ENCODE results near the gene PCDH9. TPM values are rescaled to one million over a fixed set of nuclear protein-coding genes. Genes with fewer than 3 reads are reported as not detected.

The PCDH9 gene
- total and polyA plus RNA-seq, 2 experiments from 2014 or later, result 0.31 to 0.52 TPM

DNA sequence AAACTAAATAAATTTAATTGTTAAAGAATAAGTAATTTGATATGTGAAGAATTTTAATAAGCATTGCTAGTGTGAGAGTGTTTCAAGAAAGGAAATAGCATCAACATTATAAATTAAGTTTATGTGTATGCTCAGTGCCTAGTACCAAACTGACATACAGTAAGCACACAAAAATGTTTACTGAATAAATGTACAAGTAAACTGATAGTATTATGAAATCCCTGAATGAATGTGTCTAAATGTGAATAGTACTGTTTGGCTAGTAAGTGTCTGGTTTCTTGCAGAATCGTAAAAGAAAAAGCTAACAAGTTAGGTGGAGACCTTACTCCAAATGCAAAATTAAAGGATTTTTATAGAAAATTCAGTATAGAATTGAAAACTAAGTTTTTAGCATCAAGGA, 233.6 kb downstream of the PCDH9 start:
- Histone ChIP-seq H3K27ac (ENCODE audit: low read depth) (no peak overlapping the region), H3K4me2 (no peak overlapping the region), H4K20me1 (replicated peaks; ENCODE audit: insufficient read depth) (no peaks in the 10 kb centered on the region), H3F3A (replicated peaks; ENCODE audit: low read depth) (no peaks in the 10 kb centered on the region), H2AFZ (no peak overlapping the region), H3K4me1 (ENCODE audit: insufficient read depth) (peaks cover 15% of the 10 kb centered on the region; the same call in 1 of the 2 replicates), H3K27me3 (ENCODE audit: insufficient read depth) (no peaks in the 10 kb centered on the region), H3K36me3 (ENCODE audit: insufficient read depth) (no peaks in the 10 kb centered on the region), H3K9me2 (ENCODE audit: insufficient read depth) (no peaks in the 10 kb centered on the region), H3K79me2 (replicated peaks; ENCODE audit: insufficient read depth) (no peaks in the 10 kb centered on the region), H3K4me3 (no peak overlapping the region)
- Mint-ChIP-seq H3K36me3 (ENCODE audit: low read depth) (no peaks in the 10 kb centered on the region), H3K9me3 (no peaks in the 10 kb centered on the region), H3K27me3 (ENCODE audit: insufficient read depth, low read depth, poor library complexity) (peaks cover 3% of the 10 kb centered on the region), H3K4me3 (no peak overlapping the region), H3K27ac (no peak overlapping the region), H3K4me1 (peaks cover 22% of the 10 kb centered on the region)
- DNase-seq (ENCODE audit: low spot score) (no peak), ATAC-seq (no peak)
- no peak for TF ChIP-seq CREB1 (CRISPR knock-in tag; IDR thresholded peaks at IDR 0.05; ENCODE audit: low read depth)
- TF ChIP-seq STAT1 (IDR thresholded peaks at IDR 0.05; ENCODE audit: unreplicated experiment), result no peak
- no peak for TF ChIP-seq EZH2 (IDR thresholded peaks at IDR 0.05; ENCODE audit: low read depth, unreplicated experiment)
- no peak for TF ChIP-seq EZH2phosphoT487 (IDR thresholded peaks at IDR 0.05; ENCODE audit: unreplicated experiment)
- TF ChIP-seq, protein P1, sequence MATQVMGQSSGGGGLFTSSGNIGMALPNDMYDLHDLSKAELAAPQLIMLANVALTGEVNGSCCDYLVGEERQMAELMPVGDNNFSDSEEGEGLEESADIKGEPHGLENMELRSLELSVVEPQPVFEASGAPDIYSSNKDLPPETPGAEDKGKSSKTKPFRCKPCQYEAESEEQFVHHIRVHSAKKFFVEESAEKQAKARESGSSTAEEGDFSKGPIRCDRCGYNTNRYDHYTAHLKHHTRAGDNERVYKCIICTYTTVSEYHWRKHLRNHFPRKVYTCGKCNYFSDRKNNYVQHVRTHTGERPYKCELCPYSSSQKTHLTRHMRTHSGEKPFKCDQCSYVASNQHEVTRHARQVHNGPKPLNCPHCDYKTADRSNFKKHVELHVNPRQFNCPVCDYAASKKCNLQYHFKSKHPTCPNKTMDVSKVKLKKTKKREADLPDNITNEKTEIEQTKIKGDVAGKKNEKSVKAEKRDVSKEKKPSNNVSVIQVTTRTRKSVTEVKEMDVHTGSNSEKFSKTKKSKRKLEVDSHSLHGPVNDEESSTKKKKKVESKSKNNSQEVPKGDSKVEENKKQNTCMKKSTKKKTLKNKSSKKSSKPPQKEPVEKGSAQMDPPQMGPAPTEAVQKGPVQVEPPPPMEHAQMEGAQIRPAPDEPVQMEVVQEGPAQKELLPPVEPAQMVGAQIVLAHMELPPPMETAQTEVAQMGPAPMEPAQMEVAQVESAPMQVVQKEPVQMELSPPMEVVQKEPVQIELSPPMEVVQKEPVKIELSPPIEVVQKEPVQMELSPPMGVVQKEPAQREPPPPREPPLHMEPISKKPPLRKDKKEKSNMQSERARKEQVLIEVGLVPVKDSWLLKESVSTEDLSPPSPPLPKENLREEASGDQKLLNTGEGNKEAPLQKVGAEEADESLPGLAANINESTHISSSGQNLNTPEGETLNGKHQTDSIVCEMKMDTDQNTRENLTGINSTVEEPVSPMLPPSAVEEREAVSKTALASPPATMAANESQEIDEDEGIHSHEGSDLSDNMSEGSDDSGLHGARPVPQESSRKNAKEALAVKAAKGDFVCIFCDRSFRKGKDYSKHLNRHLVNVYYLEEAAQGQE (IDR thresholded peaks at IDR 0.05; ENCODE audit: unreplicated experiment), result no peak
- TF ChIP-seq ZNF114 (CRISPR knock-in tag; IDR thresholded peaks at IDR 0.05), result no peak
- TF ChIP-seq POLR2AphosphoS5 (IDR thresholded peaks at IDR 0.05; ENCODE audit: low read depth), result no peak
- TF ChIP-seq NANOG (IDR thresholded peaks at IDR 0.05; ENCODE audit: borderline replicate concordance), result no peak
- no peak for TF ChIP-seq JUNB (IDR thresholded peaks at IDR 0.05; ENCODE audit: unreplicated experiment)
- TF ChIP-seq, protein P2, sequence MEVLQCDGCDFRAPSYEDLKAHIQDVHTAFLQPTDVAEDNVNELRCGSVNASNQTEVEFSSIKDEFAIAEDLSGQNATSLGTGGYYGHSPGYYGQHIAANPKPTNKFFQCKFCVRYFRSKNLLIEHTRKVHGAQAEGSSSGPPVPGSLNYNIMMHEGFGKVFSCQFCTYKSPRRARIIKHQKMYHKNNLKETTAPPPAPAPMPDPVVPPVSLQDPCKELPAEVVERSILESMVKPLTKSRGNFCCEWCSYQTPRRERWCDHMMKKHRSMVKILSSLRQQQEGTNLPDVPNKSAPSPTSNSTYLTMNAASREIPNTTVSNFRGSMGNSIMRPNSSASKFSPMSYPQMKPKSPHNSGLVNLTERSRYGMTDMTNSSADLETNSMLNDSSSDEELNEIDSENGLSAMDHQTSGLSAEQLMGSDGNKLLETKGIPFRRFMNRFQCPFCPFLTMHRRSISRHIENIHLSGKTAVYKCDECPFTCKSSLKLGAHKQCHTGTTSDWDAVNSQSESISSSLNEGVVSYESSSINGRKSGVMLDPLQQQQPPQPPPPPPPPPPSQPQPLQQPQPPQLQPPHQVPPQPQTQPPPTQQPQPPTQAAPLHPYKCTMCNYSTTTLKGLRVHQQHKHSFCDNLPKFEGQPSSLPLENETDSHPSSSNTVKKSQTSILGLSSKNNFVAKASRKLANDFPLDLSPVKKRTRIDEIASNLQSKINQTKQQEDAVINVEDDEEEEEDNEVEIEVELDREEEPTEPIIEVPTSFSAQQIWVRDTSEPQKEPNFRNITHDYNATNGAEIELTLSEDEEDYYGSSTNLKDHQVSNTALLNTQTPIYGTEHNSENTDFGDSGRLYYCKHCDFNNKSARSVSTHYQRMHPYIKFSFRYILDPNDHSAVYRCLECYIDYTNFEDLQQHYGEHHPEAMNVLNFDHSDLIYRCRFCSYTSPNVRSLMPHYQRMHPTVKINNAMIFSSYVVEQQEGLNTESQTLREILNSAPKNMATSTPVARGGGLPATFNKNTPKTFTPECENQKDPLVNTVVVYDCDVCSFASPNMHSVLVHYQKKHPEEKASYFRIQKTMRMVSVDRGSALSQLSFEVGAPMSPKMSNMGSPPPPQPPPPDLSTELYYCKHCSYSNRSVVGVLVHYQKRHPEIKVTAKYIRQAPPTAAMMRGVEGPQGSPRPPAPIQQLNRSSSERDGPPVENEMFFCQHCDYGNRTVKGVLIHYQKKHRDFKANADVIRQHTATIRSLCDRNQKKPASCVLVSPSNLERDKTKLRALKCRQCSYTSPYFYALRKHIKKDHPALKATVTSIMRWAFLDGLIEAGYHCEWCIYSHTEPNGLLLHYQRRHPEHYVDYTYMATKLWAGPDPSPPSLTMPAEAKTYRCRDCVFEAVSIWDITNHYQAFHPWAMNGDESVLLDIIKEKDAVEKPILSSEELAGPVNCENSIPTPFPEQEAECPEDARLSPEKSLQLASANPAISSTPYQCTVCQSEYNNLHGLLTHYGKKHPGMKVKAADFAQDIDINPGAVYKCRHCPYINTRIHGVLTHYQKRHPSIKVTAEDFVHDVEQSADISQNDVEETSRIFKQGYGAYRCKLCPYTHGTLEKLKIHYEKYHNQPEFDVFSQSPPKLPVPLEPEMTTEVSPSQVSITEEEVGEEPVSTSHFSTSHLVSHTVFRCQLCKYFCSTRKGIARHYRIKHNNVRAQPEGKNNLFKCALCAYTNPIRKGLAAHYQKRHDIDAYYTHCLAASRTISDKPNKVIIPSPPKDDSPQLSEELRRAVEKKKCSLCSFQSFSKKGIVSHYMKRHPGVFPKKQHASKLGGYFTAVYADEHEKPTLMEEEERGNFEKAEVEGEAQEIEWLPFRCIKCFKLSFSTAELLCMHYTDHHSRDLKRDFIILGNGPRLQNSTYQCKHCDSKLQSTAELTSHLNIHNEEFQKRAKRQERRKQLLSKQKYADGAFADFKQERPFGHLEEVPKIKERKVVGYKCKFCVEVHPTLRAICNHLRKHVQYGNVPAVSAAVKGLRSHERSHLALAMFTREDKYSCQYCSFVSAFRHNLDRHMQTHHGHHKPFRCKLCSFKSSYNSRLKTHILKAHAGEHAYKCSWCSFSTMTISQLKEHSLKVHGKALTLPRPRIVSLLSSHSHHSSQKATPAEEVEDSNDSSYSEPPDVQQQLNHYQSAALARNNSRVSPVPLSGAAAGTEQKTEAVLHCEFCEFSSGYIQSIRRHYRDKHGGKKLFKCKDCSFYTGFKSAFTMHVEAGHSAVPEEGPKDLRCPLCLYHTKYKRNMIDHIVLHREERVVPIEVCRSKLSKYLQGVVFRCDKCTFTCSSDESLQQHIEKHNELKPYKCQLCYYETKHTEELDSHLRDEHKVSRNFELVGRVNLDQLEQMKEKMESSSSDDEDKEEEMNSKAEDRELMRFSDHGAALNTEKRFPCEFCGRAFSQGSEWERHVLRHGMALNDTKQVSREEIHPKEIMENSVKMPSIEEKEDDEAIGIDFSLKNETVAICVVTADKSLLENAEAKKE (CRISPR knock-in tag; IDR thresholded peaks at IDR 0.05), result no peak
- no peak for TF ChIP-seq ZNF331 (CRISPR knock-in tag; IDR thresholded peaks at IDR 0.05; ENCODE audit: low read depth)
- TF ChIP-seq, protein P3, sequence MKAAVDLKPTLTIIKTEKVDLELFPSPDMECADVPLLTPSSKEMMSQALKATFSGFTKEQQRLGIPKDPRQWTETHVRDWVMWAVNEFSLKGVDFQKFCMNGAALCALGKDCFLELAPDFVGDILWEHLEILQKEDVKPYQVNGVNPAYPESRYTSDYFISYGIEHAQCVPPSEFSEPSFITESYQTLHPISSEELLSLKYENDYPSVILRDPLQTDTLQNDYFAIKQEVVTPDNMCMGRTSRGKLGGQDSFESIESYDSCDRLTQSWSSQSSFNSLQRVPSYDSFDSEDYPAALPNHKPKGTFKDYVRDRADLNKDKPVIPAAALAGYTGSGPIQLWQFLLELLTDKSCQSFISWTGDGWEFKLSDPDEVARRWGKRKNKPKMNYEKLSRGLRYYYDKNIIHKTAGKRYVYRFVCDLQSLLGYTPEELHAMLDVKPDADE (IDR thresholded peaks at IDR 0.05), result no peak
- TF ChIP-seq, protein P4, sequence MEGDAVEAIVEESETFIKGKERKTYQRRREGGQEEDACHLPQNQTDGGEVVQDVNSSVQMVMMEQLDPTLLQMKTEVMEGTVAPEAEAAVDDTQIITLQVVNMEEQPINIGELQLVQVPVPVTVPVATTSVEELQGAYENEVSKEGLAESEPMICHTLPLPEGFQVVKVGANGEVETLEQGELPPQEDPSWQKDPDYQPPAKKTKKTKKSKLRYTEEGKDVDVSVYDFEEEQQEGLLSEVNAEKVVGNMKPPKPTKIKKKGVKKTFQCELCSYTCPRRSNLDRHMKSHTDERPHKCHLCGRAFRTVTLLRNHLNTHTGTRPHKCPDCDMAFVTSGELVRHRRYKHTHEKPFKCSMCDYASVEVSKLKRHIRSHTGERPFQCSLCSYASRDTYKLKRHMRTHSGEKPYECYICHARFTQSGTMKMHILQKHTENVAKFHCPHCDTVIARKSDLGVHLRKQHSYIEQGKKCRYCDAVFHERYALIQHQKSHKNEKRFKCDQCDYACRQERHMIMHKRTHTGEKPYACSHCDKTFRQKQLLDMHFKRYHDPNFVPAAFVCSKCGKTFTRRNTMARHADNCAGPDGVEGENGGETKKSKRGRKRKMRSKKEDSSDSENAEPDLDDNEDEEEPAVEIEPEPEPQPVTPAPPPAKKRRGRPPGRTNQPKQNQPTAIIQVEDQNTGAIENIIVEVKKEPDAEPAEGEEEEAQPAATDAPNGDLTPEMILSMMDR (conservative IDR thresholded peaks at IDR 0.05; ENCODE audit: low read depth in 2 of 2), result no peak

Measured in GM23338 (cell line).